ENCODE measurements around the gene OSBPL8.

DNA sequence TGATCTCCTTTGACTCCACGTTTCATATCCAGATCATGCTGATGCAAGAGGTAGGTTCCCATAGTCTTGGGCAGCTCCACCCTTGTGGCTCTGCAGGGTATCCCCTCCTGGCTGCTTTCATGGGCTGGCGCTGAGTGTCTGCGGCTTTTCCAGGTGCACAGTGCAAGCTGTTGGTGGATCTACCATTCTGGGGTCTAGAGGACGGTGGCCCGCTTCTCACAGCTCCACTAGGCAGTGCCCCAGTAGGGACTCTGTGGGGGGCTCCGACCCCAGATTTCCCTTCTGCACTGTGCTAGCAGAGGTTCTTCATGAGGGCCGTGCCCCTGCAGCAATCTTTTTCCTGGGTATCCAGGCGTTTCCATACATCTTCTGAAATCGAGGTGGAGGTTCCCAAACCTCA, 199.3 kb downstream of the OSBPL8 start:
- TF ChIP-seq EZH2 (IDR thresholded peaks at IDR 0.05), result no peak
- no peak for TF ChIP-seq POLR2AphosphoS5 (IDR thresholded peaks at IDR 0.05; ENCODE audit: borderline replicate concordance, low read depth, low read length)
- no peak for TF ChIP-seq FOXP2 (optimal IDR thresholded peaks at IDR 0.05; ENCODE audit: control extremely low read depth, extremely low read length, insufficient read depth)

Measured in SK-N-MC (cell line).